Ishikawa (cell line): ENCODE results near the gene CHMP4B.

Source experiments
- CREB1 ChIP-seq: IDR thresholded peaks from 2 replicates; pipeline ENCODE4 v1.6.1; 2012; ENCODE audit warnings: low read depth
- TAF1 ChIP-seq: IDR thresholded peaks from 2 replicates; pipeline ENCODE4 v1.6.1; 2012; ENCODE audit warnings: low read depth, mild to moderate bottlenecking
- TF ChIP-seq, protein P1 (sequence below): IDR thresholded peaks from 2 replicates; pipeline ENCODE4 v1.6.1; 2012
- TF ChIP-seq, protein P2 (sequence below): IDR thresholded peaks from 2 replicates; pipeline ENCODE4 v1.6.1; 2012; ENCODE audit warnings: low read depth, mild to moderate bottlenecking

DNA sequence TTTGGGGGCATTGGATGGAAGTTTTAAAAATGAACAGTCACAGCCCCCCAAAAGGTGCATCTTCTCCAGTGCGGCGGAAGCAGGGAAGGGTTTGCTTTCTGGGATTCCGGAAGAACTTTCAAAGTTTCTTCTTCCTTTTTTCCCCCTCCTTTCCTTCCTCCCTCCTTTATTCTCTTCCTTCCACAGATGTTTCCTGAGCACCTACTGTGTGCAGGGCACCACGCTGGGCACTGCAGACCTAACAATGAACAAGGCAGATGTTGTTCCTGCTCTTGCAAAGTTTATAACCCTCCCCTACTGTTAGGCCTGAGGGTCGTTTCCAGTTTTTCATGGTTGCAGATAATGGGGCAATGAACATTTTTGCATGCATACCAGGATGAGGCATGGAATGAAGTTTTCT, 58.1 kb downstream of the CHMP4B start:
- TF ChIP-seq, protein P1, sequence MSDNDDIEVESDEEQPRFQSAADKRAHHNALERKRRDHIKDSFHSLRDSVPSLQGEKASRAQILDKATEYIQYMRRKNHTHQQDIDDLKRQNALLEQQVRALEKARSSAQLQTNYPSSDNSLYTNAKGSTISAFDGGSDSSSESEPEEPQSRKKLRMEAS, result no peak
- TF ChIP-seq, protein P2, sequence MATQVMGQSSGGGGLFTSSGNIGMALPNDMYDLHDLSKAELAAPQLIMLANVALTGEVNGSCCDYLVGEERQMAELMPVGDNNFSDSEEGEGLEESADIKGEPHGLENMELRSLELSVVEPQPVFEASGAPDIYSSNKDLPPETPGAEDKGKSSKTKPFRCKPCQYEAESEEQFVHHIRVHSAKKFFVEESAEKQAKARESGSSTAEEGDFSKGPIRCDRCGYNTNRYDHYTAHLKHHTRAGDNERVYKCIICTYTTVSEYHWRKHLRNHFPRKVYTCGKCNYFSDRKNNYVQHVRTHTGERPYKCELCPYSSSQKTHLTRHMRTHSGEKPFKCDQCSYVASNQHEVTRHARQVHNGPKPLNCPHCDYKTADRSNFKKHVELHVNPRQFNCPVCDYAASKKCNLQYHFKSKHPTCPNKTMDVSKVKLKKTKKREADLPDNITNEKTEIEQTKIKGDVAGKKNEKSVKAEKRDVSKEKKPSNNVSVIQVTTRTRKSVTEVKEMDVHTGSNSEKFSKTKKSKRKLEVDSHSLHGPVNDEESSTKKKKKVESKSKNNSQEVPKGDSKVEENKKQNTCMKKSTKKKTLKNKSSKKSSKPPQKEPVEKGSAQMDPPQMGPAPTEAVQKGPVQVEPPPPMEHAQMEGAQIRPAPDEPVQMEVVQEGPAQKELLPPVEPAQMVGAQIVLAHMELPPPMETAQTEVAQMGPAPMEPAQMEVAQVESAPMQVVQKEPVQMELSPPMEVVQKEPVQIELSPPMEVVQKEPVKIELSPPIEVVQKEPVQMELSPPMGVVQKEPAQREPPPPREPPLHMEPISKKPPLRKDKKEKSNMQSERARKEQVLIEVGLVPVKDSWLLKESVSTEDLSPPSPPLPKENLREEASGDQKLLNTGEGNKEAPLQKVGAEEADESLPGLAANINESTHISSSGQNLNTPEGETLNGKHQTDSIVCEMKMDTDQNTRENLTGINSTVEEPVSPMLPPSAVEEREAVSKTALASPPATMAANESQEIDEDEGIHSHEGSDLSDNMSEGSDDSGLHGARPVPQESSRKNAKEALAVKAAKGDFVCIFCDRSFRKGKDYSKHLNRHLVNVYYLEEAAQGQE, result no peak
- TF ChIP-seq CREB1, result no peak
- TF ChIP-seq TAF1, result no peak
